OCI-LY1 (cell line): Measurements from ENCODE around the gene PSMC3IP.
"Not testable (repeated sequence)": the region's sequence is repeated elsewhere in the genome, so short reads cannot be mapped to it uniquely, and the experiment has no call there.

Experiments used
- H2AFZ ChIP-seq: fragments of 200-600 bp; sonication (generic), shearing (Covaris generic); 2 replicates; pipeline ENCODE4 v1.6.0; 2014; ENCODE audit warnings: antibody characterized with exemption, mild to moderate bottlenecking, low read length
- H3F3A ChIP-seq: fragments of 200-600 bp; sonication (generic), shearing (Covaris generic); 2 replicates; pipeline ENCODE4 v1.6.0; 2014; ENCODE audit warnings: mild to moderate bottlenecking, antibody characterized with exemption, low read length, moderate library complexity; ENCODE audit not compliant: insufficient read depth
- H3K27ac ChIP-seq: fragments of 200-600 bp; sonication (generic); 2 replicates; pipeline ENCODE4 v1.5.1; 2014; ENCODE audit warnings: low read length, mixed run types, mild to moderate bottlenecking, low read depth; ENCODE audit not compliant: poor library complexity, severe bottlenecking
- H3K27me3 ChIP-seq: fragments of 200-600 bp; sonication (generic); 2 replicates; pipeline ENCODE4 v1.6.0; 2014; ENCODE audit warnings: antibody characterized with exemption, mild to moderate bottlenecking, low read length, moderate library complexity; ENCODE audit not compliant: insufficient read depth
- H3K36me3 ChIP-seq: fragments of 200-600 bp; sonication (generic); 2 replicates; pipeline ENCODE4 v1.6.1; 2014; ENCODE audit warnings: mild to moderate bottlenecking, antibody characterized with exemption, low read length, moderate library complexity, mixed read lengths; ENCODE audit not compliant: insufficient read depth
- H3K4me1 ChIP-seq: fragments of 200-600 bp; sonication (generic); 2 replicates; pipeline ENCODE4 v1.5.1; 2014; ENCODE audit warnings: mild to moderate bottlenecking, low read length, moderate library complexity; ENCODE audit not compliant: insufficient read depth, severe bottlenecking
- H3K4me2 ChIP-seq: fragments of 200-600 bp; sonication (generic), shearing (Covaris generic); 2 replicates; pipeline ENCODE4 v1.6.1; 2014; ENCODE audit warnings: low read length
- H3K4me3 ChIP-seq: fragments of 200-600 bp; sonication (generic); 2 replicates; pipeline ENCODE4 v1.5.1; 2014; ENCODE audit warnings: low read length, low read depth, mild to moderate bottlenecking, mixed read lengths; ENCODE audit not compliant: poor library complexity, severe bottlenecking
- H3K79me2 ChIP-seq: fragments of 200-600 bp; shearing (Covaris generic); 2 replicates; pipeline ENCODE4 v1.6.1; 2016; ENCODE audit warnings: mixed run types, low read length, mixed read lengths; ENCODE audit not compliant: insufficient read depth
- H3K9ac ChIP-seq: fragments of 200-600 bp; sonication (generic), shearing (Covaris generic); 2 replicates; pipeline ENCODE4 v1.6.1; 2014; ENCODE audit warnings: mild to moderate bottlenecking, low read length, mixed read lengths
- H3K9me2 ChIP-seq: fragments of 200-600 bp; sonication (generic), shearing (Covaris generic); 2 replicates; pipeline ENCODE4 v1.6.1; 2014; ENCODE audit warnings: low read depth, mild to moderate bottlenecking, low read length, mixed read lengths
- H3K9me3 ChIP-seq: fragments of 200-600 bp; shearing (Covaris generic); 2 replicates; pipeline ENCODE4 v1.6.1; 2014; ENCODE audit warnings: low read length, mixed read lengths
- H4K20me1 ChIP-seq: fragments of 200-600 bp; sonication (generic), shearing (Covaris generic); 2 replicates; pipeline ENCODE4 v1.6.0; 2016; ENCODE audit warnings: mild to moderate bottlenecking, low read length; ENCODE audit not compliant: insufficient read depth
- EZH2 ChIP-seq: fragments of 200-600 bp; sonication (generic), shearing (Covaris generic); IDR thresholded peaks from 2 replicates; pipeline ENCODE4 v1.8.0; 2017; ENCODE audit warnings: borderline replicate concordance, mixed run types, mild to moderate bottlenecking, antibody characterized with exemption, low read length, moderate library complexity, mixed read lengths
- TF ChIP-seq, protein P1 (sequence below): fragments of 200-600 bp; sonication (generic), shearing (Covaris generic); IDR thresholded peaks from 2 replicates; pipeline ENCODE4 v1.5.1; 2017; ENCODE audit warnings: mild to moderate bottlenecking, antibody characterized with exemption, low read length, moderate library complexity, mixed read lengths

PSMC3IP gene

DNA sequence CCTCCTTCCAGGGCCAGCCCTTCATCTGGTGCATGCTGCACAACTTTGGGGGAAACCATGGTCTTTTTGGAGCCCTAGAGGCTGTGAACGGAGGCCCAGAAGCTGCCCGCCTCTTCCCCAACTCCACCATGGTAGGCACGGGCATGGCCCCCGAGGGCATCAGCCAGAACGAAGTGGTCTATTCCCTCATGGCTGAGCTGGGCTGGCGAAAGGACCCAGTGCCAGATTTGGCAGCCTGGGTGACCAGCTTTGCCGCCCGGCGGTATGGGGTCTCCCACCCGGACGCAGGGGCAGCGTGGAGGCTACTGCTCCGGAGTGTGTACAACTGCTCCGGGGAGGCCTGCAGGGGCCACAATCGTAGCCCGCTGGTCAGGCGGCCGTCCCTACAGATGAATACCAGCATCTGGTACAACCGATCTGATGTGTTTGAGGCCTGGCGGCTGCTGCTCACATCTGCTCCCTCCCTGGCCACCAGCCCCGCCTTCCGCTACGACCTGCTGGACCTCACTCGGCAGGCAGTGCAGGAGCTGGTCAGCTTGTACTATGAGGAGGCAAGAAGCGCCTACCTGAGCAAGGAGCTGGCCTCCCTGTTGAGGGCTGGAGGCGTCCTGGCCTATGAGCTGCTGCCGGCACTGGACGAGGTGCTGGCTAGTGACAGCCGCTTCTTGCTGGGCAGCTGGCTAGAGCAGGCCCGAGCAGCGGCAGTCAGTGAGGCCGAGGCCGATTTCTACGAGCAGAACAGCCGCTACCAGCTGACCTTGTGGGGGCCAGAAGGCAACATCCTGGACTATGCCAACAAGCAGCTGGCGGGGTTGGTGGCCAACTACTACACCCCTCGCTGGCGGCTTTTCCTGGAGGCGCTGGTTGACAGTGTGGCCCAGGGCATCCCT lies 34.1 kb downstream of the PSMC3IP start:
- H3K4me3 ChIP-seq: no peak overlapping the region
- no peaks in the 10 kb centered on the region for H4K20me1 ChIP-seq
- H3K9me2 ChIP-seq: no peaks in the 10 kb centered on the region
- no peaks in the 10 kb centered on the region for H3K27me3 ChIP-seq
- no peak overlapping the region for H2AFZ ChIP-seq
- no peaks in the 10 kb centered on the region for H3F3A ChIP-seq
- H3K4me1 ChIP-seq: peaks cover 6% of the 10 kb centered on the region
- H3K4me2 ChIP-seq: no peak overlapping the region
- no peak overlapping the region for H3K9ac ChIP-seq
- H3K36me3 ChIP-seq: peaks cover 33% of the 10 kb centered on the region
- TF ChIP-seq EZH2: no peak
- TF ChIP-seq, protein P1, sequence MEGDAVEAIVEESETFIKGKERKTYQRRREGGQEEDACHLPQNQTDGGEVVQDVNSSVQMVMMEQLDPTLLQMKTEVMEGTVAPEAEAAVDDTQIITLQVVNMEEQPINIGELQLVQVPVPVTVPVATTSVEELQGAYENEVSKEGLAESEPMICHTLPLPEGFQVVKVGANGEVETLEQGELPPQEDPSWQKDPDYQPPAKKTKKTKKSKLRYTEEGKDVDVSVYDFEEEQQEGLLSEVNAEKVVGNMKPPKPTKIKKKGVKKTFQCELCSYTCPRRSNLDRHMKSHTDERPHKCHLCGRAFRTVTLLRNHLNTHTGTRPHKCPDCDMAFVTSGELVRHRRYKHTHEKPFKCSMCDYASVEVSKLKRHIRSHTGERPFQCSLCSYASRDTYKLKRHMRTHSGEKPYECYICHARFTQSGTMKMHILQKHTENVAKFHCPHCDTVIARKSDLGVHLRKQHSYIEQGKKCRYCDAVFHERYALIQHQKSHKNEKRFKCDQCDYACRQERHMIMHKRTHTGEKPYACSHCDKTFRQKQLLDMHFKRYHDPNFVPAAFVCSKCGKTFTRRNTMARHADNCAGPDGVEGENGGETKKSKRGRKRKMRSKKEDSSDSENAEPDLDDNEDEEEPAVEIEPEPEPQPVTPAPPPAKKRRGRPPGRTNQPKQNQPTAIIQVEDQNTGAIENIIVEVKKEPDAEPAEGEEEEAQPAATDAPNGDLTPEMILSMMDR: no peak
- H3K9me3 ChIP-seq: no peaks in the 10 kb centered on the region
- no peak overlapping the region for H3K27ac ChIP-seq
- no peaks in the 10 kb centered on the region for H3K79me2 ChIP-seq

DNA sequence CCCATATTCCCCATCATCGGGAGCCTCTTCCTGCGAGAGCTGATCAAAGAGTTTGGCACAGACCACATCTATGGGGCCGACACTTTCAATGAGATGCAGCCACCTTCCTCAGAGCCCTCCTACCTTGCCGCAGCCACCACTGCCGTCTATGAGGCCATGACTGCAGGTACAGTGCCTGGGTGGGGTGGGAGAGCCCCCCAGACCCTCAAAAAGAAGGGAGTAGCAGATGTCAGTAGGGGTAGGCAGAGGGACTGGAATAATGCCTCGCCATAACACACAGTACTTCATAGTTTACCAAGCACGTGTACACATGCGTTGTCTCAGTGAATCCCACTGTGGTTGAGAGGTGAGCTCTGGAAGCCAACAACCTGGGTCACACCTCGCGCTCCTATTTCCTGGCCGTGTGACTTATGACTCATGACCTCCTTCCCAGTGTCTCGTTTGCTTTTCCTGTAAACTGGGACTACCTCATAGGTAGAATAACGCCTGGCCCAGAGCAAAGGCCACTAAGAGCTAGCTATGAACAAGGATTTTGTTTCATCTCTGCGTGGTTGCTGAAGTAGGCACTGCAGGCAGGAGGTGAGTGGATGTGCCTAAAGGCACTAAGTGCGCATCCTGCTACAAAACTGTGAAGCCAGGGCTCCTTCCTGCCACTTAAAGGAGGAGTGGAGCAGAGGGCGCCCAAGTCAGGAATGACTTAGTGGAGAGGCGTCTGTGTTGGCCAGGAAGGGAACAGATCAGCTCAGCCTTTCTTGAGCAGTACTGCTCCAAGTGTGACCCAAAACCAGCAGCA lies 36.3 kb downstream of the PSMC3IP start:
- no peaks in the 10 kb centered on the region for H3F3A ChIP-seq
- no peak overlapping the region for H3K4me2 ChIP-seq
- H3K9me2 ChIP-seq: no peaks in the 10 kb centered on the region
- no peak for TF ChIP-seq EZH2
- TF ChIP-seq, protein P1: no peak
- H3K4me1 ChIP-seq: peaks cover 10% of the 10 kb centered on the region
- no peak overlapping the region for H3K27ac ChIP-seq
- no peaks in the 10 kb centered on the region for H3K79me2 ChIP-seq
- no peaks in the 10 kb centered on the region for H4K20me1 ChIP-seq
- H3K9ac ChIP-seq: no peak overlapping the region
- no peaks in the 10 kb centered on the region for H3K9me3 ChIP-seq
- no peak overlapping the region for H2AFZ ChIP-seq
- peaks cover 33% of the 10 kb centered on the region for H3K36me3 ChIP-seq
- H3K27me3 ChIP-seq: no peaks in the 10 kb centered on the region
- no peak overlapping the region for H3K4me3 ChIP-seq

DNA sequence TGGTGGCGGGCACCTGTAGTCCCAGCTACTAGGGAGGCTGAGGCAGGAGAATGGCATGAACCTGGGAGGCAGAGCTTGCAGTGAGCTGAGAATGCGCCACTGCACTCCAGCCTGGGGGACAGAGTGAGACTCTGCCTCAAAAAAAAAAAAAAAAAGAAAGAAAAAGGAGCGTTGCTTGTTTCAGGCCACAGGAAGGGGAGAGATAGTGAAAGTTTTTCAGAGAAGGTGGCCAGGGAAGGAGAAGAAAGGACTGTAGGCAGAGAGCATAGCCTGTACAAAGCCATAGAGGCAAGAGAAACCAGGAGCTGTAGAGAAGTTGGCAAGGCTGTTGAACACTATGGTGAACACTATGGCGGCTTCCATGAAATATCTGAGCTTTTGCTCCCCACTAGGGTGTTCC lies 37.0 kb downstream of the PSMC3IP start:
- H3F3A ChIP-seq, H3K27me3 ChIP-seq, H3K9me3 ChIP-seq, H3K9me2 ChIP-seq, H3K27ac ChIP-seq, H3K79me2 ChIP-seq, H2AFZ ChIP-seq, H3K4me3 ChIP-seq, H4K20me1 ChIP-seq, H3K9ac ChIP-seq, H3K4me2 ChIP-seq: not testable (repeated sequence)
- peaks cover 13% of the 10 kb centered on the region for H3K4me1 ChIP-seq
- H3K36me3 ChIP-seq: peaks cover 33% of the 10 kb centered on the region
